Heart right ventricle (tissue), 16 donors: Measurements from ENCODE around the gene NAA25. TPM values are rescaled to one million over a fixed set of nuclear protein-coding genes. Genes with fewer than 3 reads are reported as not detected.

ENCODE experiments used
- ATAC-seq, 8 donors: fragments of 200-7000 bp; cut with Tn5 transposase; one replicate each; pipeline ENCODE4 v1.9.1; 2020; ENCODE audit warnings: mild to moderate bottlenecking in 8 of 8, moderate library complexity in 8 of 8, moderate number of reproducible peaks in 1 of 8
- DNase-seq, 2 donors: peaks; one replicate each; pipeline ENCODE4 v3.0.0-alpha.2; 2020
- H3K27ac ChIP-seq, 10 donors: fragments of 200-600 bp; sonication (generic) in 2 of 10; one replicate each; pipeline versions ENCODE4 v1.5.0 to v1.8.0; 2020 to 2022; ENCODE audit warnings: mild to moderate bottlenecking in 3 of 10
- H3K27me3 ChIP-seq, 7 donors: fragments of 200-600 bp; one replicate each; pipeline ENCODE4 v1.8.0; 2021 to 2022; ENCODE audit warnings: mild to moderate bottlenecking in 2 of 7
- H3K36me3 ChIP-seq, 9 donors: fragments of 200-600 bp; sonication (generic) in 1 of 9; one replicate each; pipeline versions ENCODE4 v1.5.0 to v1.8.0; 2020 to 2022; ENCODE audit warnings: mild to moderate bottlenecking in 2 of 9
- H3K4me1 ChIP-seq, 9 donors: fragments of 200-600 bp; sonication (generic) in 1 of 9; one replicate each; pipeline versions ENCODE4 v1.5.0 to v1.8.0; 2020 to 2022; ENCODE audit warnings: mild to moderate bottlenecking in 4 of 9
- H3K4me3 ChIP-seq, 10 donors: fragments of 200-600 bp; sonication (generic) in 2 of 10; one replicate each; pipeline versions ENCODE4 v1.5.0 to v1.8.0; 2020 to 2022; ENCODE audit warnings: mild to moderate bottlenecking in 7 of 10, moderate library complexity in 2 of 10
- H3K9me3 ChIP-seq, 11 donors: fragments of 200-600 bp in 10 of 11; sonication (generic) in 2 of 11; one replicate each; pipeline versions ENCODE4 v1.5.0 to v1.8.0; 2013 to 2022; ENCODE audit warnings: mild to moderate bottlenecking in 2 of 11, control low read depth in 1 of 11, moderate library complexity in 1 of 11
- CTCF ChIP-seq, 9 donors: fragments of 200-600 bp; sonication (generic) in 2 of 9; IDR thresholded peaks; one replicate each; pipeline versions ENCODE4 v1.5.0 to v1.8.0; 2021 to 2022; ENCODE audit warnings: antibody characterized with exemption in 9 of 9, mild to moderate bottlenecking in 5 of 9, moderate library complexity in 1 of 9
- WGBS, 2 donors: extraction: QIAGEN DNeasy Blood & Tissue Kit; methylation state at CpG; one replicate each; pipeline ENCODE4 v1.1.7; 2013; ENCODE audit warnings: inconsistent platforms in 1 of 2; 5-methylcytosine and 5-hydroxymethylcytosine counted together
- intact Hi-C, 10 donors: fragments of 100-400 bp; cut with DNase I; formaldehyde crosslinking; loops; one replicate each; pipeline versions ENCODE4 v1.11.1 to v1.14.2; 2022
- polyA plus RNA-seq, 2 donors: library from polyadenylated mRNA; stranded (reverse); fragments of 200-250 nt; gene quantifications; one replicate each; pipeline ENCODE4 v1.2.3, GENCODE V29; 2013
- total RNA-seq, 10 donors: library from RNA; stranded (reverse); fragmentation: NEBNext Ultra II Directional in 3 of 10; extraction: Animal tissue kit (Norgen Biotek cat#: 25700) in 3 of 10; gene quantifications; one replicate each; pipeline versions ENCODE4 v1.2.1 to v1.2.4, GENCODE V29; 2021 to 2023
- donor health status: Arrhythmogenic right ventricular cardiomyopathy.
- donor health status: ischemic (EF 13 %, LVEDD 7.1; RV severe dilation, severe dysfunction).
- donor health status: healthy with polysubstance abuse.
- donor health status: DM: no; HTN: yes; CAD: no.
- donor health status: DM: no; HTN: no; CAD: no.
- donor health status: ischemic (EF 25% LVEDD 6.9; RV normal size, moderate dysfunction).
- donor health status: ischemic (EF 25% LVEDD 5.7; RV mildly dilated, moderate dysfunction).
- donor health status: healthy.
- donor health status: DM: yes; HTN: yes; CAD: no.
- donor health status: Ischemic cardiomyopathy.
- donor health status: ischemic (EF 35%, LVEDD 5.7; RV mildly dilated, moderate dysfunction).
- donor health status: nonischemic (EF 11% LVEDD 7.7; RV severe dilation, severe dysfunction).
- donor health status: DM: yes; HTN: yes; CAD: no.
- donor health status: PGD.
- donor health status: ischemic (EF 29% LVEDD 5.4; RV normal size, mild dysfunction).
- donor health status: nonischemic (EF 23%, LVEDD 6.1; RV moderate dilation, normal function).

Gene NAA25
- total and polyA plus RNA-seq, 12 donors, result 3.6 to 26.3 (median 17.9) TPM

- DNase-seq (no peak), ATAC-seq (no peak)
- Histone ChIP-seq H3K27ac (no peak overlapping the region), H3K4me1 (peaks cover 0 to 14% (median 11%) of the 10 kb centered on the region in 9 donors), H3K9me3 (no peaks in the 10 kb centered on the region), H3K27me3 (no peaks in the 10 kb centered on the region), H3K4me3 (no peak overlapping the region), H3K36me3 (peaks cover 0 to 77% (median 37%) of the 10 kb centered on the region in 9 donors)
- 95 to 96% methylated on average over 3 of the region's 3 CpGs for WGBS, 2 donors
- no peak for TF ChIP-seq CTCF (IDR thresholded peaks at IDR 0.05)
- intact Hi-C loops, result no loop called here
Measured at GRCh38 chr12:112091563-112091962, 17.0 kb downstream of the NAA25 start.

DNA sequence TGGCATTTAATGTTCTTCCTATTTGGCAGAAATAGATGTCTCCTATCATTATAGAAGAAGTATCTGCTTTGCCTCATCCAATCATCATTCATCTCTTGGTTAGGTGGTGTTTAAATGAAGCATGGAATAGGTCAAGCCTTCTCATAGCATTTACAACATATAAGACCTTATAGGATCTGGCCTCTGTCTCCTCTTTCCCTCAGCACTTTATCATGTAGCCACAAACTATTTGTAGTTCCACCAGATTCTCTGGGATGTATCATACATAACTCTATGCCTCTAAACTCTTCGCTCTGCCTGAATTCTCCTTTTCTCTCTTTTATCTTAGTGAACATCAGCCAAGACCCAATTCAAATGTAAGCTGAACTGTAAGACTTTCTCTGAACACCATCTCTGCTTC lies 20.7 kb downstream of the NAA25 start:
- 100% methylated on average over 1 of the region's 1 CpG for WGBS, 2 donors
- Histone ChIP-seq H3K4me3 (no peak overlapping the region), H3K27me3 (no peaks in the 10 kb centered on the region), H3K9me3 (no peaks in the 10 kb centered on the region), H3K27ac (peak overlapping the region in 1 of 10 donors; percentile 15), H3K4me1 (peaks cover 0 to 11% (median 0%) of the 10 kb centered on the region in 9 donors), H3K36me3 (peaks cover 0 to 98% (median 49%) of the 10 kb centered on the region in 9 donors)
- intact Hi-C loops, result no loop called here
- no peak for ATAC-seq
- no peak for DNase-seq
- no peak for TF ChIP-seq CTCF (IDR thresholded peaks at IDR 0.05)

DNA sequence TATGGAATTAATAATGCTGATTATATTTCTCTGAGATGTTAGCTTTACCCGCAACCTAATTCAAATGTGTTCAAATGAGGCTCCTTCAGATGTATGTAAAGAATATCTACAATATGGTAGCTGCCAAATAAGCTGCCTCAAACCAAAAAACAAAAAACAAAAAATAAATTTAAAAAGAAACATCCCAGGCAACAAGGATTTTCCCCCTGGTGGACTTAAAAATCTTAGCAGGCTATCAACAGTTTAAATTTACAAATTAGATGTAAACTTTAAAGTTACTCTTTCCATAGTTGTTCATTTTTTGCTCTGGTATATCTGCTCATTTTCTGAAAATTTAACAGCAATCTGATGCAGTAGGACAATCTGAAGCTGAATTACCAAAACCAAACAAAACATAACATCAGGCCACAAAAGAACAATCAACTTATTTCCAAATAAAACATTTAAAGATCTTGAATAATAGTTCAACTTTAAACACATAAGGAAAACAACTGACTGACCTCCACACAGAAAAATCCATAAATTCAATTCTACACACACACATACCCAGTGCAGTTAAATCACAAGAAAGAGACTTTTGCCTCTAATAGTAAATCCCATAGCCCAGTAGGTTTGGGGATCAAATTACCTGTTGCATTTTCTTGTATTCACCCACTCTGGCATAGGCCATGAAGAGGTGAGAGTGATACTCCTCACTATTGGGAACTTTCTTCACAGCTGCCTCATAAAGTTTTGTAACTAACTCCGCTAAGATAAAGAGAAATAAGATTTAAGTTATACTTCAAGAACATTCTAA lies 21.3 kb downstream of the NAA25 start:
- no peak overlapping the region for H3K4me3 ChIP-seq
- peaks cover 0 to 11% (median 0%) of the 10 kb centered on the region in 9 donors for H3K4me1 ChIP-seq
- peak overlapping the region in 1 of 10 donors; percentile 15 for H3K27ac ChIP-seq
- H3K27me3 ChIP-seq, result no peaks in the 10 kb centered on the region
- H3K9me3 ChIP-seq, result no peaks in the 10 kb centered on the region
- H3K36me3 ChIP-seq, result peaks cover 0 to 97% (median 46%) of the 10 kb centered on the region in 9 donors
- intact Hi-C loops, result no loop called here
- DNase-seq, result no peak
- peak in 1 of 9 donors; percentile 9 for TF ChIP-seq CTCF (IDR thresholded peaks at IDR 0.05)
- WGBS, 2 donors, result 93 to 99% methylated on average over 2 of the region's 2 CpGs
- no peak for ATAC-seq

- 64 to 66% methylated on average over 2 of the region's 2 CpGs for WGBS, 2 donors
- no peak overlapping the region for H3K4me3 ChIP-seq
- peaks cover 6 to 100% (median 68%) of the 10 kb centered on the region in 9 donors for H3K36me3 ChIP-seq
- intact Hi-C loops, result loop anchor here in 1 of 10 donors (10.0 kb wide), 1 partner anchor 158 kb away; no protein-coding TSS in a partner anchor
- no peaks in the 10 kb centered on the region for H3K27me3 ChIP-seq
- no peaks in the 10 kb centered on the region for H3K9me3 ChIP-seq
- TF ChIP-seq CTCF (IDR thresholded peaks at IDR 0.05), result no peak
- ATAC-seq (no peak), DNase-seq (no peak)
- peaks cover 0 to 11% (median 0%) of the 10 kb centered on the region in 9 donors for H3K4me1 ChIP-seq
- peak overlapping the region in 1 of 10 donors; percentile 13 for H3K27ac ChIP-seq
Measured at GRCh38 chr12:112066566-112066965, 42.0 kb downstream of the NAA25 start.
